Adrenal gland (tissue), 12 donors: ENCODE data around the gene RIPOR2. TPM values are rescaled to one million over a fixed set of nuclear protein-coding genes. Genes with fewer than 3 reads are reported as not detected.
"Not testable (repeated sequence)": the region's sequence is repeated elsewhere in the genome, so short reads cannot be mapped to it uniquely, and the experiment has no call there.

Source experiments
- DNase-seq, 7 donors: peaks; one replicate each; pipeline ENCODE4 v3.0.0-alpha.2; 2019 to 2020
- H3K27ac ChIP-seq, 5 donors: fragments of 200-600 bp; sonication (generic) in 4 of 5; 1 replicate in 3 of 5; 2 replicates in 2 of 5; pipeline versions ENCODE4 v1.5.1 to v1.8.0; 2016 to 2020; ENCODE audit warnings: mild to moderate bottlenecking in 1 of 5
- H3K27me3 ChIP-seq: fragments of 200-600 bp; 2 replicates; pipeline ENCODE4 v1.8.0; 2021
- H3K36me3 ChIP-seq, 2 donors: fragments of 200-600 bp; replicated peaks in 1 of 2; 1 replicate in 1 of 2; 2 replicates in 1 of 2; pipeline versions ENCODE4 v1.5.1 to v1.8.0; 2018 to 2022
- H3K4me1 ChIP-seq, 2 donors: fragments of 200-600 bp; replicated peaks in 1 of 2; 1 replicate in 1 of 2; 2 replicates in 1 of 2; pipeline versions ENCODE4 v1.5.1 to v1.8.0; 2018 to 2021
- H3K4me3 ChIP-seq, 4 donors: fragments of 200-600 bp; sonication (generic) in 3 of 4; one replicate each; pipeline ENCODE4 v1.5.1; 2016 to 2018
- H3K9me3 ChIP-seq, 3 donors: fragments of 200-600 bp; sonication (generic) in 1 of 3; replicated peaks in 1 of 3; 1 replicate in 2 of 3; 2 replicates in 1 of 3; pipeline versions ENCODE4 v1.5.1 to v1.8.0; 2016 to 2021
- CTCF ChIP-seq, 6 experiments: fragments of 450-650 bp in 4 of 6; fragments of 200-600 bp in 2 of 6; sonication (generic) in 1 of 6; IDR thresholded peaks; 1 replicate in 5 of 6; 2 replicates in 1 of 6; pipeline versions ENCODE4 v1.5.1 to v1.8.0; 2016 to 2021; ENCODE audit warnings: antibody characterized with exemption in 6 of 6, mild to moderate bottlenecking in 2 of 6, moderate library complexity in 1 of 6
- POLR2A ChIP-seq, 2 donors: fragments of 450-650 bp; IDR thresholded peaks; one replicate each; pipeline ENCODE4 v1.6.1; 2017; ENCODE audit warnings: antibody characterized with exemption in 2 of 2, mild to moderate bottlenecking in 2 of 2, moderate library complexity in 1 of 2
- WGBS, 4 donors: extraction: QIAGEN DNeasy Blood & Tissue Kit in 2 of 4; methylation state at CpG; one replicate each; pipeline versions ENCODE4 v1.1.5 to v1.1.7; 2013 to 2017; 5-methylcytosine and 5-hydroxymethylcytosine counted together
- intact Hi-C, 2 donors: fragments of 100-400 bp; cut with DNase I; formaldehyde crosslinking; loops; one replicate each; pipeline versions ENCODE4 v1.14.1 to v1.15.0; 2022 to 2023
- polyA plus RNA-seq, 3 donors: library from polyadenylated mRNA; stranded (reverse); fragments of 200-250 nt in 2 of 3; fragments of 350-450 nt in 1 of 3; fragmentation: Illumina TruSeq in 1 of 3; extraction: RNeasy Lipid Tissue Mini Kit (QIAGEN cat#74804) in 1 of 3; gene quantifications; one replicate each; pipeline ENCODE4 v1.2.3, GENCODE V29; 2013 to 2014
- total RNA-seq, 9 donors: library from RNA; depleted of rRNA in 4 of 9; stranded (reverse); fragments of >200 nt in 4 of 9; fragments of 120-200 nt in 1 of 9; fragmentation: NEBNext Ultra II Directional in 1 of 9; extraction: Animal tissue kit (Norgen Biotek cat#: 25700) in 1 of 9; gene quantifications; one replicate each; pipeline versions ENCODE4 v1.1.0 to v1.2.4, GENCODE V29; 2013 to 2023
- donor health status: healthy with polysubstance abuse.
- donor health status: Bipolar disorder and iron deficiency.
- donor health status: DM: yes; HTN: yes; CAD: no.
- donor health status: DM: no; HTN: no; CAD: no.
- donor health status: DM: no; HTN: no; CAD: no.
- donor health status: DM: yes; HTN: yes; CAD: no.

The RIPOR2 gene
- total and polyA plus RNA-seq, 12 donors = 1.7 to 16.2 (median 3.9) TPM

GRCh38 chr6:24916496-24916895 lies 19.3 kb downstream of the RIPOR2 start:
- DNase-seq = no peak
- intact Hi-C loops = no loop called here
- Histone ChIP-seq H3K9me3 (no peaks in the 10 kb centered on the region), H3K4me3 (no peak overlapping the region), H3K27me3 (no peaks in the 10 kb centered on the region), H3K4me1 (peaks cover 0 to 3% of the 10 kb centered on the region in 2 donors), H3K27ac (no peak overlapping the region), H3K36me3 (no peaks in the 10 kb centered on the region)
- WGBS, 4 donors = 81 to 88% (median 85%) methylated on average over 5 of the region's 5 CpGs
- TF ChIP-seq CTCF (IDR thresholded peaks at IDR 0.05) (no peak), POLR2A (IDR thresholded peaks at IDR 0.05) (no peak)

- Histone ChIP-seq H3K4me3 (no peak overlapping the region), H3K27ac (no peak overlapping the region), H3K9me3 (no peaks in the 10 kb centered on the region), H3K36me3 (no peaks in the 10 kb centered on the region), H3K27me3 (no peaks in the 10 kb centered on the region), H3K4me1 (peaks cover 4 to 8% of the 10 kb centered on the region in 2 donors)
- no peak for DNase-seq
- WGBS, 4 donors = 85 to 93% (median 87%) methylated on average over 4 to 5 of the region's 5 CpGs
- intact Hi-C loops = no loop called here
- no peak for TF ChIP-seq CTCF (IDR thresholded peaks at IDR 0.05)
- TF ChIP-seq POLR2A (IDR thresholded peaks at IDR 0.05) = no peak
Measured at GRCh38 chr6:24915641-24916040, 20.1 kb downstream of the RIPOR2 start.

GRCh38 chr6:24914082-24914481 lies 21.7 kb downstream of the RIPOR2 start:
- H3K27ac ChIP-seq = not testable (repeated sequence)

GRCh38 chr6:24911796-24912382 lies 23.9 kb downstream of the RIPOR2 start:
- intact Hi-C loops = no loop called here
- H3K27ac ChIP-seq = peak overlapping the region in 1 of 5 donors; percentile 65
- no peak for DNase-seq

More at GRCh38 chr6:24914082-24914481, 21.7 kb downstream of the RIPOR2 start:
- intact Hi-C loops, H3K36me3 ChIP-seq, H3K4me1 ChIP-seq, H3K27me3 ChIP-seq, H3K9me3 ChIP-seq, DNase-seq, H3K4me3 ChIP-seq: not testable (repeated sequence)
- 90 to 95% (median 93%) methylated on average over 10 of the region's 10 CpGs for WGBS, 4 donors

More at GRCh38 chr6:24911796-24912382, 23.9 kb downstream of the RIPOR2 start:
- TF ChIP-seq POLR2A (IDR thresholded peaks at IDR 0.05) (no peak), CTCF (IDR thresholded peaks at IDR 0.05) (no peak)
- Histone ChIP-seq H3K36me3 (no peaks in the 10 kb centered on the region), H3K9me3 (no peaks in the 10 kb centered on the region), H3K4me1 (peaks cover 4 to 8% of the 10 kb centered on the region in 2 donors), H3K27me3 (no peaks in the 10 kb centered on the region), H3K4me3 (no peak overlapping the region)
- WGBS, 4 donors = 54 to 66% (median 63%) methylated on average over 6 of the region's 6 CpGs
